Fibroblast of mammary gland (primary cell): ENCODE results near the gene ZNF77.

Experiments used
- DNase-seq: peaks from one replicate; pipeline ENCODE4 v3.0.0-alpha.2; 2010; ENCODE audit warnings: low read depth
- H3K4me3 ChIP-seq: 2 replicates; pipeline ENCODE4 v1.5.1; 2011; ENCODE audit warnings: low read depth, mild to moderate bottlenecking, low read length, moderate library complexity; ENCODE audit not compliant: control insufficient read depth
- CTCF ChIP-seq: conservative IDR thresholded peaks from 2 replicates; pipeline ENCODE4 v1.5.1; 2011; ENCODE audit warnings: low read depth, low read length, inconsistent platforms; ENCODE audit not compliant: control insufficient read depth, insufficient read depth

Gene ZNF77

DNA sequence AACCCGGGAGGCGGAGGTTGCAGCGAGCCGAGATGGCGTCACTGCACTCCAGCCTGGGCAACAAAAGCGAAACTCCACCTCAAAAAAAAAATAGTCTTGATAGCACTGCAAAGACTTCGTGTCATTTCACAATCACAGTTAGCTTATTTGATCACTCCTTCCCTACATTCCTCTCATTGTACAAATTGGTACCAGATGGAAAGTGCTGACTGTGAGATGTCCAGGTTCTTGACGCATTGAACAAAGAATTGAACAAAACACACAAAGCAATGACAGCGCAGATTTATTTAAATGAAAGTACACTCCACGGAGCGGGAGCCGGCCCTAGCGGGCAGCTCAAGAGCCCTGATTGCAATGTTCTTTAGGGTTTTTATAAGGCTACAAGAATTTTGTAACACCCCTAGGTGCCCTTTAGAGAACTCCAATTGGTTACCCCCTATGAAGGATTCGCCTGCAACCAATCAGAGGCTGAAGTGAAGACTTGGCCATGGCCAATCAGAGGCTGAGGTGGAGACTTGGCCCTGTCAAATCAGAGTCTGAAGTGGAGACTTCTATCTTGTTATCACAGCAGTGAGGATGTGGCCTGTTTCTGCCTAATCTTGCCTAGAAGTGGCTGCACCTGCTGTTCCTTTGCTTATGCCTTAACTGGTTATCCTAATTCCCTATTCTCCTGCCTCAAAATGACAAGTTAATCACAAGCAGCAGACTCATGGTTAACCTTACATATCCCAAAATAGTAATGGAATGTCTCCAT, 60.9 kb downstream of the ZNF77 start:
- no peak overlapping the region for H3K4me3 ChIP-seq
- DNase-seq = peak; percentile 72
- TF ChIP-seq CTCF = no peak
